ENCODE results near the gene UXS1. TPM values are rescaled to one million over a fixed set of nuclear protein-coding genes. Genes with fewer than 3 reads are reported as not detected.
"Not testable (repeated sequence)": the region's sequence is repeated elsewhere in the genome, so short reads cannot be mapped to it uniquely, and the experiment has no call there.

Gene UXS1
- total RNA-seq, 2 donors from 2014 or later: 28.3 to 49.1 TPM

GRCh38 chr2:106219813-106220212 is 25.7 kb upstream of the UXS1 start:
- DNase-seq (ENCODE audit: low spot score) (no peak), ATAC-seq (ENCODE audit: insufficient number of reproducible peaks, low FRiP score, low read depth) (no peak)
- Histone ChIP-seq H3K4me1 (ENCODE audit: control insufficient read depth in 1 of 2, low read depth in 2 of 2) (no peaks in the 10 kb centered on the region), H3K4me3 (no peak overlapping the region), H3K9me3 (no peaks in the 10 kb centered on the region), H3K27ac (no peak overlapping the region), H3K27me3 (replicated peaks; ENCODE audit: insufficient read depth) (no peaks in the 10 kb centered on the region), H3K36me3 (no peaks in the 10 kb centered on the region)
- TF ChIP-seq, protein P1, sequence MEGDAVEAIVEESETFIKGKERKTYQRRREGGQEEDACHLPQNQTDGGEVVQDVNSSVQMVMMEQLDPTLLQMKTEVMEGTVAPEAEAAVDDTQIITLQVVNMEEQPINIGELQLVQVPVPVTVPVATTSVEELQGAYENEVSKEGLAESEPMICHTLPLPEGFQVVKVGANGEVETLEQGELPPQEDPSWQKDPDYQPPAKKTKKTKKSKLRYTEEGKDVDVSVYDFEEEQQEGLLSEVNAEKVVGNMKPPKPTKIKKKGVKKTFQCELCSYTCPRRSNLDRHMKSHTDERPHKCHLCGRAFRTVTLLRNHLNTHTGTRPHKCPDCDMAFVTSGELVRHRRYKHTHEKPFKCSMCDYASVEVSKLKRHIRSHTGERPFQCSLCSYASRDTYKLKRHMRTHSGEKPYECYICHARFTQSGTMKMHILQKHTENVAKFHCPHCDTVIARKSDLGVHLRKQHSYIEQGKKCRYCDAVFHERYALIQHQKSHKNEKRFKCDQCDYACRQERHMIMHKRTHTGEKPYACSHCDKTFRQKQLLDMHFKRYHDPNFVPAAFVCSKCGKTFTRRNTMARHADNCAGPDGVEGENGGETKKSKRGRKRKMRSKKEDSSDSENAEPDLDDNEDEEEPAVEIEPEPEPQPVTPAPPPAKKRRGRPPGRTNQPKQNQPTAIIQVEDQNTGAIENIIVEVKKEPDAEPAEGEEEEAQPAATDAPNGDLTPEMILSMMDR (IDR thresholded peaks at IDR 0.05): no peak

GRCh38 chr2:106219157-106219556 is 25.1 kb upstream of the UXS1 start:
- not testable (repeated sequence) for H3K4me1 ChIP-seq (ENCODE audit: control insufficient read depth in 1 of 2, low read depth in 2 of 2); DNase-seq (ENCODE audit: low spot score); H3K4me3 ChIP-seq; H3K27ac ChIP-seq; H3K36me3 ChIP-seq; H3K9me3 ChIP-seq; ATAC-seq (ENCODE audit: insufficient number of reproducible peaks, low FRiP score, low read depth); H3K27me3 ChIP-seq (replicated peaks; ENCODE audit: insufficient read depth)

GRCh38 chr2:106208874-106209273 is 14.8 kb upstream of the UXS1 start:
- Histone ChIP-seq H3K4me3 (no peak overlapping the region), H3K27me3 (replicated peaks; ENCODE audit: insufficient read depth) (no peaks in the 10 kb centered on the region), H3K27ac (no peak overlapping the region), H3K9me3 (no peaks in the 10 kb centered on the region), H3K36me3 (no peaks in the 10 kb centered on the region), H3K4me1 (ENCODE audit: control insufficient read depth in 1 of 2, low read depth in 2 of 2) (no peaks in the 10 kb centered on the region)
- TF ChIP-seq, protein P1 (IDR thresholded peaks at IDR 0.05): no peak
- no peak for ATAC-seq (ENCODE audit: insufficient number of reproducible peaks, low FRiP score, low read depth)
- no peak for DNase-seq (ENCODE audit: low spot score)

DNA sequence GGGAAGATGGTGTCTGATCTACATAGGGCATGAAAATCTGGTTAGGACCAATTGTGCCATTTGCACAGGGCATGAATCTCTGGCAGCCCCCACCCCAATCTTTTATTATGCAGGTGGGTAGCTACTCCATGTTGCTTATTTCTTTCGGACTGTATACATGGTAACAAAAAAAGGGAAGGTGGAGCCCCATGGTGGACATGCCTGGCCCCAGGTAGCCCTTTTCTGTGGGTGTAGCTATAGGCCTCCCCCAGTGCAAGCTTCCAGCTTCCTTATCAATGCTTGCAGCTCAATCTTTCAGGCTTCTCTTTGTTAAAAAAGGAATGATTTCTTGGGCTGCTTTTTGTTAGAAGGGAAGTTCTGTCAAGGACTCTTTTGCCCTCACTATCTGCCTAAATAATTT is 14.3 kb upstream of the UXS1 start:
- no peak overlapping the region for H3K4me3 ChIP-seq
- ATAC-seq (ENCODE audit: insufficient number of reproducible peaks, low FRiP score, low read depth) (no peak), DNase-seq (ENCODE audit: low spot score) (no peak)
- H3K4me1 ChIP-seq (ENCODE audit: control insufficient read depth in 1 of 2, low read depth in 2 of 2): no peaks in the 10 kb centered on the region
- no peaks in the 10 kb centered on the region for H3K36me3 ChIP-seq
- H3K9me3 ChIP-seq: no peaks in the 10 kb centered on the region
- TF ChIP-seq, protein P1 (IDR thresholded peaks at IDR 0.05): no peak
- no peak overlapping the region for H3K27ac ChIP-seq
- no peaks in the 10 kb centered on the region for H3K27me3 ChIP-seq (replicated peaks; ENCODE audit: insufficient read depth)

GRCh38 chr2:106207246-106207645 is 13.1 kb upstream of the UXS1 start:
- Histone ChIP-seq H3K27ac (no peak overlapping the region), H3K4me1 (ENCODE audit: control insufficient read depth in 1 of 2, low read depth in 2 of 2) (no peaks in the 10 kb centered on the region), H3K36me3 (no peaks in the 10 kb centered on the region), H3K27me3 (replicated peaks; ENCODE audit: insufficient read depth) (no peaks in the 10 kb centered on the region), H3K4me3 (no peak overlapping the region), H3K9me3 (no peaks in the 10 kb centered on the region)
- DNase-seq (ENCODE audit: low spot score): no peak
- TF ChIP-seq, protein P1 (IDR thresholded peaks at IDR 0.05): no peak
- ATAC-seq (ENCODE audit: insufficient number of reproducible peaks, low FRiP score, low read depth): no peak

DNA sequence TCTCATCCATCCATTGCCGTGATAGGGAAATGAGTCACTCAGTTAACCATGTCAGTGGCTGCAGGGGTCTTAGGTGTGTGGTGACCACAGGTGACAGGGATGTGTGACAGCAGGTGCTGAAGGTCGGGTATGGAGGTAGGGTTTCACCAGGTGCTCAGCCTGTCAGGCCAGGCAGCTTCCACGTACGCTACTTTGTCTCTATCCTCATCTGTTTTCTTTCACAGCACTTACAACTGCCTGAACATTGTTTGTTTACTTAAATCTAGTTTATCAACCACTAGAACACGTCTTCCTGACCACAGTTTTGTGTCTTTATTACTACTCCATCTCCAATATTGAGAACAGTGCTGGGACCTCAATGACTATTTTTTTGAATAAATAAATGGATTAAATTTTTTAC is 11.4 kb upstream of the UXS1 start:
- TF ChIP-seq, protein P1 (IDR thresholded peaks at IDR 0.05): no peak
- Histone ChIP-seq H3K9me3 (no peaks in the 10 kb centered on the region), H3K4me3 (no peak overlapping the region), H3K27ac (no peak overlapping the region), H3K4me1 (ENCODE audit: control insufficient read depth in 1 of 2, low read depth in 2 of 2) (no peaks in the 10 kb centered on the region), H3K27me3 (replicated peaks; ENCODE audit: insufficient read depth) (no peaks in the 10 kb centered on the region), H3K36me3 (no peaks in the 10 kb centered on the region)
- DNase-seq (ENCODE audit: low spot score): no peak
- no peak for ATAC-seq (ENCODE audit: insufficient number of reproducible peaks, low FRiP score, low read depth)

DNA sequence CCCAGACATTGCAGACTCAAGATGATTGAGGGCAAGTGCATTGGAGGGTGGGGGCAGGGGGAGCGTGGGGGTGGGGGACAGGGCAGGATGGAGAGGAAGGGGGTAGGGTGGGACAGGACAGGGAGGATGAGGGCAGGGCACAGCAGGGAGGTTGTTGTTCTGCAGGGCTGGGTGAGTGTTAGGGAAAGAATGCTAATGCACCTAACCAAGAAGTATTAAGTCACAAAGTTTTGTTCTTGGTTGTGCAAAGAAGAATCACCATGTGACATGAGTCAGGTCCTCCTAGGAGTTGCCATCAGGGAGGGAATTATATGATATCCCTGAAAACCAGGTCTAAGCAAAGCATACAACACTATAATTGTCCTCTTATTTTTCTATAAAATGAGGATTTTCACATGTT is 10.4 kb upstream of the UXS1 start:
- not testable (repeated sequence) for H3K36me3 ChIP-seq; H3K4me1 ChIP-seq (ENCODE audit: control insufficient read depth in 1 of 2, low read depth in 2 of 2); H3K4me3 ChIP-seq; ATAC-seq (ENCODE audit: insufficient number of reproducible peaks, low FRiP score, low read depth); DNase-seq (ENCODE audit: low spot score); H3K27me3 ChIP-seq (replicated peaks; ENCODE audit: insufficient read depth); H3K9me3 ChIP-seq; H3K27ac ChIP-seq

Data from thoracic aorta (tissue), 2 donors.